Progenitor cell of endocrine pancreas (in vitro differentiated cells): ENCODE data around the gene HOXB3. TPM values are rescaled to one million over a fixed set of nuclear protein-coding genes. Genes with fewer than 3 reads are reported as not detected.

Experiments
- DNase-seq: peaks from one replicate; pipeline ENCODE4 v3.0.0; 2021; ENCODE audit warnings: low spot score; ENCODE audit not compliant: unreplicated experiment
- H3K27ac Mint-ChIP-seq: 2 replicates; pipeline ENCODE4 v1.8.0; 2021; ENCODE audit warnings: mild to moderate bottlenecking, moderate library complexity, mixed read lengths
- H3K27me3 Mint-ChIP-seq: 2 replicates; pipeline ENCODE4 v1.8.0; 2021; ENCODE audit warnings: mixed read lengths
- H3K36me3 Mint-ChIP-seq: 2 replicates; pipeline ENCODE4 v1.8.0; 2022; ENCODE audit warnings: mixed read lengths; ENCODE audit not compliant: insufficient read depth
- H3K4me1 Mint-ChIP-seq: 2 replicates; pipeline ENCODE4 v1.8.0; 2021; ENCODE audit warnings: low read depth, mixed read lengths
- H3K4me3 Mint-ChIP-seq: 2 replicates; pipeline ENCODE4 v1.8.0; 2021; ENCODE audit warnings: low read depth, mild to moderate bottlenecking, moderate library complexity, mixed read lengths
- H3K9me3 Mint-ChIP-seq: 2 replicates; pipeline ENCODE4 v1.8.0; 2021; ENCODE audit warnings: low read depth, mixed read lengths
- CTCF ChIP-seq: fragments of 200-600 bp; sonication (generic); IDR thresholded peaks from one replicate; pipeline ENCODE4 v1.5.0; 2021; ENCODE audit warnings: antibody characterized with exemption, mild to moderate bottlenecking; ENCODE audit not compliant: unreplicated experiment
- total RNA-seq: library from RNA; stranded (reverse); gene quantifications from 2 replicates; pipeline ENCODE4 v1.2.1, GENCODE V29; 2021

HOXB3 gene
- total RNA-seq, 1 donor from 2014 or later, result 19.4 TPM

GRCh38 chr17:48579471-48579759, 10.6 kb downstream of the HOXB3 start:
- H3K4me1 Mint-ChIP-seq, result peaks cover 8% of the 10 kb centered on the region

GRCh38 chr17:48578616-48579470, 11.2 kb downstream of the HOXB3 start:
- Mint-ChIP-seq H3K9me3 (no peaks in the 10 kb centered on the region), H3K27ac (peak overlapping the region; percentile 78), H3K4me1 (peaks cover 9% of the 10 kb centered on the region), H3K27me3 (peaks cover 69% of the 10 kb centered on the region), H3K4me3 (peak overlapping the region; percentile 62), H3K36me3 (no peaks in the 10 kb centered on the region)
- no peak for DNase-seq
- no peak for TF ChIP-seq CTCF

More at GRCh38 chr17:48579471-48579759, 10.6 kb downstream of the HOXB3 start:
- Mint-ChIP-seq H3K9me3 (no peaks in the 10 kb centered on the region), H3K27ac (peak overlapping the region; percentile 78), H3K27me3 (peaks cover 74% of the 10 kb centered on the region), H3K4me3 (peak overlapping the region; percentile 62), H3K36me3 (no peaks in the 10 kb centered on the region)
- no peak for DNase-seq
- TF ChIP-seq CTCF, result no peak

GRCh38 chr17:48577946-48578615, 12.0 kb downstream of the HOXB3 start, which contains the start of gene HOXB4:
TSS of gene HOXB4 (minus strand) at chr17:48578350. CDS start at chr17:48578319, 31 bp downstream.
- H3K9me3 Mint-ChIP-seq, result no peaks in the 10 kb centered on the region
- TF ChIP-seq CTCF, result no peak
- H3K27me3 Mint-ChIP-seq, result peaks cover 61% of the 10 kb centered on the region
- H3K36me3 Mint-ChIP-seq, result no peaks in the 10 kb centered on the region
- DNase-seq, result no peak
- peak within 1 kb of the TSS; percentile 75 for H3K4me3 Mint-ChIP-seq
- H3K4me1 Mint-ChIP-seq, result peaks cover 11% of the 10 kb centered on the region
- peak within 1 kb of the TSS; percentile 78 for H3K27ac Mint-ChIP-seq

- no peak for TF ChIP-seq CTCF
- Mint-ChIP-seq H3K4me1 (peaks cover 11% of the 10 kb centered on the region), H3K27ac (peak overlapping the region; percentile 49), H3K36me3 (no peaks in the 10 kb centered on the region), H3K27me3 (peaks cover 55% of the 10 kb centered on the region), H3K9me3 (no peaks in the 10 kb centered on the region), H3K4me3 (peak overlapping the region; percentile 63)
- no peak for DNase-seq
Measured at GRCh38 chr17:48577330-48577945, 12.6 kb downstream of the HOXB3 start.
